Lung (tissue), 16 donors: ENCODE data around the gene APH1B. TPM values are rescaled to one million over a fixed set of nuclear protein-coding genes. Genes with fewer than 3 reads are reported as not detected.

Experiments used
- ATAC-seq: fragments of 200-7000 bp; cut with Tn5 transposase; one replicate; pipeline ENCODE4 v1.9.1; 2020; ENCODE audit warnings: moderate number of reproducible peaks; ENCODE audit not compliant: insufficient read depth, low FRiP score
- DNase-seq, 3 donors: peaks; one replicate each; pipeline ENCODE4 v3.0.0-alpha.2; 2013 to 2017
- H3K27ac ChIP-seq, 2 donors: one replicate each; pipeline ENCODE4 v1.5.1; 2013; ENCODE audit warnings: mild to moderate bottlenecking in 2 of 2, moderate library complexity in 2 of 2, control low read depth in 1 of 2, inconsistent platforms in 1 of 2, low read depth in 1 of 2, low read length in 1 of 2
- H3K27me3 ChIP-seq, 3 donors: one replicate each; pipeline ENCODE4 v1.5.1; 2013; ENCODE audit warnings: low read length in 2 of 3; ENCODE audit not compliant: control insufficient read depth in 3 of 3, insufficient read depth in 3 of 3
- H3K36me3 ChIP-seq, 4 donors: one replicate each; pipeline ENCODE4 v1.5.1; 2013; ENCODE audit warnings: low read length in 4 of 4, mild to moderate bottlenecking in 1 of 4, moderate library complexity in 1 of 4; ENCODE audit not compliant: control insufficient read depth in 4 of 4, insufficient read depth in 4 of 4
- H3K4me1 ChIP-seq, 5 donors: one replicate each; pipeline ENCODE4 v1.5.1; 2013; ENCODE audit warnings: low read length in 5 of 5, mild to moderate bottlenecking in 2 of 5, moderate library complexity in 1 of 5; ENCODE audit not compliant: control insufficient read depth in 5 of 5, insufficient read depth in 5 of 5
- H3K4me3 ChIP-seq: one replicate; pipeline ENCODE4 v1.5.1; 2013; ENCODE audit warnings: mild to moderate bottlenecking, control low read depth, moderate library complexity
- H3K9ac ChIP-seq, 2 donors: one replicate each; pipeline ENCODE4 v1.5.1; 2013; ENCODE audit warnings: low read length in 2 of 2, control low read depth in 1 of 2; ENCODE audit not compliant: insufficient read depth in 1 of 2
- H3K9me3 ChIP-seq, 4 donors: one replicate each; pipeline ENCODE4 v1.5.1; 2013; ENCODE audit warnings: low read length in 3 of 4, mild to moderate bottlenecking in 1 of 4, moderate library complexity in 1 of 4; ENCODE audit not compliant: control insufficient read depth in 4 of 4, insufficient read depth in 3 of 4
- CTCF ChIP-seq: IDR thresholded peaks from 2 replicates; pipeline ENCODE4 v1.5.1; 2012; ENCODE audit warnings: mild to moderate bottlenecking; ENCODE audit errors: control extremely low read depth, extremely low read depth
- WGBS, 2 donors: extraction: QIAGEN DNeasy Blood & Tissue Kit; methylation state at CpG; one replicate each; pipeline ENCODE4 v1.1.7; 2013; 5-methylcytosine and 5-hydroxymethylcytosine counted together
- long read RNA-seq, 5 donors: transcript quantifications; one replicate each; lab custom pipeline, GENCODE V29; 2026
- polyA plus RNA-seq, 2 donors: library from polyadenylated mRNA; stranded (reverse); fragments of 200-250 nt; gene quantifications; one replicate each; pipeline ENCODE4 v1.2.1, GENCODE V29; 2013
- total RNA-seq, 2 donors: library from RNA; depleted of rRNA in 1 of 2; stranded (reverse); fragments of >200 nt in 1 of 2; gene quantifications; one replicate each; pipeline ENCODE4 v1.2.1, GENCODE V29; 2014 to 2021
- donor health status: control.
- donor health status: control.
- donor health status: Bipolar disorder and iron deficiency.
- donor health status: healthy.
- donor health status: DM: yes; HTN: yes; CAD: no.

The APH1B gene
- total RNA-seq (10 to 100 TPM; 25.1 to 29.9 TPM), polyA plus RNA-seq (10 to 100 TPM; 17.5 to 18.6 TPM)
- long read RNA-seq, donor 1, full-length matches to known transcripts, result 6 of 6 reads
- long read RNA-seq, donor 1, partial matches to known transcripts, result 0 of 6 reads
- long read RNA-seq, donor 1, other reads (novel, unspliced or antisense), result 0 of 6 reads
- long read RNA-seq, donor 2, full-length matches to known transcripts, result 1 of 1 reads
- long read RNA-seq, donor 2, partial matches to known transcripts, result 0 of 1 reads
- long read RNA-seq, donor 2, other reads (novel, unspliced or antisense), result 0 of 1 reads
- long read RNA-seq, donor 3, full-length matches to known transcripts, result 2 of 2 reads
- long read RNA-seq, donor 3, partial matches to known transcripts, result 0 of 2 reads
- long read RNA-seq, donor 3, other reads (novel, unspliced or antisense), result 0 of 2 reads
- long read RNA-seq, donor 4, full-length matches to known transcripts, result 1 of 1 reads
- long read RNA-seq, donor 4, partial matches to known transcripts, result 0 of 1 reads
- long read RNA-seq, donor 4, other reads (novel, unspliced or antisense), result 0 of 1 reads
- long read RNA-seq, donor 5, full-length matches to known transcripts, result 13 of 13 reads
- long read RNA-seq, donor 5, partial matches to known transcripts, result 0 of 13 reads
- long read RNA-seq, donor 5, other reads (novel, unspliced or antisense), result 0 of 13 reads

GRCh38 chr15:63277038-63277892 lies at the start of gene APH1B:
APH1B (plus strand) TSS chr15:63277605; CDS start chr15:63277624, 19 bp downstream.
- Histone ChIP-seq H3K9me3 (no peaks in the 10 kb centered on the region), H3K9ac (peak within 1 kb of the TSS; percentile 70 to 86), H3K36me3 (peaks cover 0 to 2% (median under 1%) of the 10 kb centered on the region in 4 donors), H3K27me3 (no peaks in the 10 kb centered on the region), H3K4me3 (peak within 1 kb of the TSS; percentile 88), H3K4me1 (peaks cover 0 to 12% (median 1%) of the 10 kb centered on the region in 5 donors), H3K27ac (peak within 1 kb of the TSS; percentile 28 to 90)
- ATAC-seq (peak; percentile 89), DNase-seq (peak; percentile 89 to 94 (median 94))
- 0 to 2% methylated on average over 41 to 102 of the region's 102 CpGs for WGBS, 2 donors
- no peak for TF ChIP-seq CTCF

GRCh38 chr15:63227689-63228088 lies 49.7 kb upstream of the APH1B start:
- Histone ChIP-seq H3K9me3 (no peaks in the 10 kb centered on the region), H3K36me3 (peaks cover 0 to 4% (median under 1%) of the 10 kb centered on the region in 4 donors), H3K27me3 (no peaks in the 10 kb centered on the region), H3K27ac (no peak overlapping the region), H3K4me3 (no peak overlapping the region), H3K4me1 (peaks cover 0 to 20% (median 7%) of the 10 kb centered on the region in 5 donors), H3K9ac (no peak overlapping the region)
- DNase-seq (no peak), ATAC-seq (no peak)
- 92 to 99% methylated on average over 2 of the region's 2 CpGs for WGBS, 2 donors
- TF ChIP-seq CTCF, result no peak

- H3K36me3 ChIP-seq, result peaks cover 0 to 4% (median 0%) of the 10 kb centered on the region in 4 donors
These were observed 46.2 kb upstream of the APH1B start for GRCh38 chr15:63231206-63231605.

More at GRCh38 chr15:63231206-63231605, 46.2 kb upstream of the APH1B start:
- no peak overlapping the region for H3K4me3 ChIP-seq
- no peak overlapping the region for H3K27ac ChIP-seq
- H3K9me3 ChIP-seq, result no peaks in the 10 kb centered on the region
- WGBS, 2 donors, result 93 to 95% methylated on average over 3 of the region's 3 CpGs
- no peak for ATAC-seq
- H3K4me1 ChIP-seq, result peaks cover 5 to 43% (median 22%) of the 10 kb centered on the region in 5 donors
- peak overlapping the region in 1 of 2 donors; percentile 2 for H3K9ac ChIP-seq
- no peak for TF ChIP-seq CTCF
- H3K27me3 ChIP-seq, result no peaks in the 10 kb centered on the region
- peak in 1 of 3 donors; percentile 31 for DNase-seq
